ENCODE measurements around the gene COPS9.

- TF ChIP-seq, protein P1, sequence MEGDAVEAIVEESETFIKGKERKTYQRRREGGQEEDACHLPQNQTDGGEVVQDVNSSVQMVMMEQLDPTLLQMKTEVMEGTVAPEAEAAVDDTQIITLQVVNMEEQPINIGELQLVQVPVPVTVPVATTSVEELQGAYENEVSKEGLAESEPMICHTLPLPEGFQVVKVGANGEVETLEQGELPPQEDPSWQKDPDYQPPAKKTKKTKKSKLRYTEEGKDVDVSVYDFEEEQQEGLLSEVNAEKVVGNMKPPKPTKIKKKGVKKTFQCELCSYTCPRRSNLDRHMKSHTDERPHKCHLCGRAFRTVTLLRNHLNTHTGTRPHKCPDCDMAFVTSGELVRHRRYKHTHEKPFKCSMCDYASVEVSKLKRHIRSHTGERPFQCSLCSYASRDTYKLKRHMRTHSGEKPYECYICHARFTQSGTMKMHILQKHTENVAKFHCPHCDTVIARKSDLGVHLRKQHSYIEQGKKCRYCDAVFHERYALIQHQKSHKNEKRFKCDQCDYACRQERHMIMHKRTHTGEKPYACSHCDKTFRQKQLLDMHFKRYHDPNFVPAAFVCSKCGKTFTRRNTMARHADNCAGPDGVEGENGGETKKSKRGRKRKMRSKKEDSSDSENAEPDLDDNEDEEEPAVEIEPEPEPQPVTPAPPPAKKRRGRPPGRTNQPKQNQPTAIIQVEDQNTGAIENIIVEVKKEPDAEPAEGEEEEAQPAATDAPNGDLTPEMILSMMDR (conservative IDR thresholded peaks at IDR 0.05; ENCODE audit: low read depth in 2 of 2): no peak
- no peak for TF ChIP-seq CREB1 (CRISPR knock-in tag; IDR thresholded peaks at IDR 0.05; ENCODE audit: low read depth)
- no peak for TF ChIP-seq REST (IDR thresholded peaks at IDR 0.05; ENCODE audit: unreplicated experiment)
- no peak for TF ChIP-seq POLR2AphosphoS5 (IDR thresholded peaks at IDR 0.05; ENCODE audit: low read depth)
- TF ChIP-seq EZH2 (IDR thresholded peaks at IDR 0.05; ENCODE audit: low read depth, unreplicated experiment): no peak
- TF ChIP-seq, protein P2, sequence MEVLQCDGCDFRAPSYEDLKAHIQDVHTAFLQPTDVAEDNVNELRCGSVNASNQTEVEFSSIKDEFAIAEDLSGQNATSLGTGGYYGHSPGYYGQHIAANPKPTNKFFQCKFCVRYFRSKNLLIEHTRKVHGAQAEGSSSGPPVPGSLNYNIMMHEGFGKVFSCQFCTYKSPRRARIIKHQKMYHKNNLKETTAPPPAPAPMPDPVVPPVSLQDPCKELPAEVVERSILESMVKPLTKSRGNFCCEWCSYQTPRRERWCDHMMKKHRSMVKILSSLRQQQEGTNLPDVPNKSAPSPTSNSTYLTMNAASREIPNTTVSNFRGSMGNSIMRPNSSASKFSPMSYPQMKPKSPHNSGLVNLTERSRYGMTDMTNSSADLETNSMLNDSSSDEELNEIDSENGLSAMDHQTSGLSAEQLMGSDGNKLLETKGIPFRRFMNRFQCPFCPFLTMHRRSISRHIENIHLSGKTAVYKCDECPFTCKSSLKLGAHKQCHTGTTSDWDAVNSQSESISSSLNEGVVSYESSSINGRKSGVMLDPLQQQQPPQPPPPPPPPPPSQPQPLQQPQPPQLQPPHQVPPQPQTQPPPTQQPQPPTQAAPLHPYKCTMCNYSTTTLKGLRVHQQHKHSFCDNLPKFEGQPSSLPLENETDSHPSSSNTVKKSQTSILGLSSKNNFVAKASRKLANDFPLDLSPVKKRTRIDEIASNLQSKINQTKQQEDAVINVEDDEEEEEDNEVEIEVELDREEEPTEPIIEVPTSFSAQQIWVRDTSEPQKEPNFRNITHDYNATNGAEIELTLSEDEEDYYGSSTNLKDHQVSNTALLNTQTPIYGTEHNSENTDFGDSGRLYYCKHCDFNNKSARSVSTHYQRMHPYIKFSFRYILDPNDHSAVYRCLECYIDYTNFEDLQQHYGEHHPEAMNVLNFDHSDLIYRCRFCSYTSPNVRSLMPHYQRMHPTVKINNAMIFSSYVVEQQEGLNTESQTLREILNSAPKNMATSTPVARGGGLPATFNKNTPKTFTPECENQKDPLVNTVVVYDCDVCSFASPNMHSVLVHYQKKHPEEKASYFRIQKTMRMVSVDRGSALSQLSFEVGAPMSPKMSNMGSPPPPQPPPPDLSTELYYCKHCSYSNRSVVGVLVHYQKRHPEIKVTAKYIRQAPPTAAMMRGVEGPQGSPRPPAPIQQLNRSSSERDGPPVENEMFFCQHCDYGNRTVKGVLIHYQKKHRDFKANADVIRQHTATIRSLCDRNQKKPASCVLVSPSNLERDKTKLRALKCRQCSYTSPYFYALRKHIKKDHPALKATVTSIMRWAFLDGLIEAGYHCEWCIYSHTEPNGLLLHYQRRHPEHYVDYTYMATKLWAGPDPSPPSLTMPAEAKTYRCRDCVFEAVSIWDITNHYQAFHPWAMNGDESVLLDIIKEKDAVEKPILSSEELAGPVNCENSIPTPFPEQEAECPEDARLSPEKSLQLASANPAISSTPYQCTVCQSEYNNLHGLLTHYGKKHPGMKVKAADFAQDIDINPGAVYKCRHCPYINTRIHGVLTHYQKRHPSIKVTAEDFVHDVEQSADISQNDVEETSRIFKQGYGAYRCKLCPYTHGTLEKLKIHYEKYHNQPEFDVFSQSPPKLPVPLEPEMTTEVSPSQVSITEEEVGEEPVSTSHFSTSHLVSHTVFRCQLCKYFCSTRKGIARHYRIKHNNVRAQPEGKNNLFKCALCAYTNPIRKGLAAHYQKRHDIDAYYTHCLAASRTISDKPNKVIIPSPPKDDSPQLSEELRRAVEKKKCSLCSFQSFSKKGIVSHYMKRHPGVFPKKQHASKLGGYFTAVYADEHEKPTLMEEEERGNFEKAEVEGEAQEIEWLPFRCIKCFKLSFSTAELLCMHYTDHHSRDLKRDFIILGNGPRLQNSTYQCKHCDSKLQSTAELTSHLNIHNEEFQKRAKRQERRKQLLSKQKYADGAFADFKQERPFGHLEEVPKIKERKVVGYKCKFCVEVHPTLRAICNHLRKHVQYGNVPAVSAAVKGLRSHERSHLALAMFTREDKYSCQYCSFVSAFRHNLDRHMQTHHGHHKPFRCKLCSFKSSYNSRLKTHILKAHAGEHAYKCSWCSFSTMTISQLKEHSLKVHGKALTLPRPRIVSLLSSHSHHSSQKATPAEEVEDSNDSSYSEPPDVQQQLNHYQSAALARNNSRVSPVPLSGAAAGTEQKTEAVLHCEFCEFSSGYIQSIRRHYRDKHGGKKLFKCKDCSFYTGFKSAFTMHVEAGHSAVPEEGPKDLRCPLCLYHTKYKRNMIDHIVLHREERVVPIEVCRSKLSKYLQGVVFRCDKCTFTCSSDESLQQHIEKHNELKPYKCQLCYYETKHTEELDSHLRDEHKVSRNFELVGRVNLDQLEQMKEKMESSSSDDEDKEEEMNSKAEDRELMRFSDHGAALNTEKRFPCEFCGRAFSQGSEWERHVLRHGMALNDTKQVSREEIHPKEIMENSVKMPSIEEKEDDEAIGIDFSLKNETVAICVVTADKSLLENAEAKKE (CRISPR knock-in tag; IDR thresholded peaks at IDR 0.05): no peak
- TF ChIP-seq JUNB (IDR thresholded peaks at IDR 0.05; ENCODE audit: unreplicated experiment): no peak
- TF ChIP-seq NANOG (IDR thresholded peaks at IDR 0.05; ENCODE audit: borderline replicate concordance): no peak
Measured at GRCh38 chr2:240145461-240145860, 9.4 kb upstream of the COPS9 start.

All from GM23338 (cell line).